ENCODE data around the gene CLDN25. TPM values are rescaled to one million over a fixed set of nuclear protein-coding genes. Genes with fewer than 3 reads are reported as not detected.
A peak's percentile ranks its signal among the peaks of the same experiment; 100 is the strongest.

CLDN25 gene
- polyA plus RNA-seq, 1 experiment, result not detected

GRCh38 chr11:113773416-113774173, 6.0 kb upstream of the CLDN25 start, which contains the start of gene ZW10:
ZW10 (minus strand) TSS chr11:113773692; CDS start chr11:113773666, 26 bp downstream.
- peak; percentile 84 for TF ChIP-seq CTCF (IDR thresholded peaks at IDR 0.05; ENCODE audit: insufficient read depth, low read depth, low read length)
- DNase-seq (ENCODE audit: low read depth), result peak; percentile 90
- POLR2A ChIA-PET, result interaction anchor here (0.6 kb wide), 1 partner anchor 84 kb away, joined by 3 read pairs; no protein-coding TSS in a partner anchor
- Histone ChIP-seq H3K36me3 (ENCODE audit: control insufficient read depth, insufficient read depth, low read length) (no peaks in the 10 kb centered on the region; the same call in 1 of the 2 replicates), H3K4me3 (ENCODE audit: low read depth, low read length) (peak within 1 kb of the TSS; percentile 80), H3K27me3 (ENCODE audit: control insufficient read depth, insufficient read depth, low read length) (peaks cover 4% of the 10 kb centered on the region)
- CTCF ChIA-PET, result interaction anchor here (0.6 to 1.6 kb wide), 13 partner anchors 8 to 505 kb away, joined by 3 to 8 read pairs (median 3); no protein-coding TSS in a partner anchor

GRCh38 chr11:113774174-113774503, 5.5 kb upstream of the CLDN25 start:
- POLR2A ChIA-PET, result interaction anchor here (0.6 kb wide), 1 partner anchor 84 kb away, joined by 3 read pairs; no protein-coding TSS in a partner anchor
- H3K27me3 ChIP-seq (ENCODE audit: control insufficient read depth, insufficient read depth, low read length), result peaks cover 4% of the 10 kb centered on the region
- no peak for TF ChIP-seq CTCF (IDR thresholded peaks at IDR 0.05; ENCODE audit: insufficient read depth, low read depth, low read length)
- no peak for DNase-seq (ENCODE audit: low read depth)
- peak overlapping the region; percentile 80 for H3K4me3 ChIP-seq (ENCODE audit: low read depth, low read length)
- no peaks in the 10 kb centered on the region; the same call in 1 of the 2 replicates for H3K36me3 ChIP-seq (ENCODE audit: control insufficient read depth, insufficient read depth, low read length)
- CTCF ChIA-PET, result interaction anchor here (0.6 to 1.6 kb wide), 5 partner anchors 8 to 43 kb away, joined by 3 to 8 read pairs (median 3); no protein-coding TSS in a partner anchor

GRCh38 chr11:113778111-113778910, 1.3 kb upstream of the CLDN25 start:
- peak; percentile 13 for DNase-seq (ENCODE audit: low read depth)
- CTCF ChIA-PET, result interaction anchor here (0.8 kb wide), 1 partner anchor 29 kb away, joined by 3 read pairs; no protein-coding TSS in a partner anchor
- peaks cover 7% of the 10 kb centered on the region for H3K27me3 ChIP-seq (ENCODE audit: control insufficient read depth, insufficient read depth, low read length)
- no peak overlapping the region for H3K4me3 ChIP-seq (ENCODE audit: low read depth, low read length)
- no peak for TF ChIP-seq CTCF (IDR thresholded peaks at IDR 0.05; ENCODE audit: insufficient read depth, low read depth, low read length)
- no peaks in the 10 kb centered on the region for H3K36me3 ChIP-seq (ENCODE audit: control insufficient read depth, insufficient read depth, low read length)
- POLR2A ChIA-PET, result no interaction called here

- POLR2A ChIA-PET, result no interaction called here
These were observed 2.1 kb downstream of the CLDN25 start for GRCh38 chr11:113781682-113782081.

More at GRCh38 chr11:113781682-113782081, 2.1 kb downstream of the CLDN25 start:
- Histone ChIP-seq H3K27me3 (ENCODE audit: control insufficient read depth, insufficient read depth, low read length) (peaks cover 3% of the 10 kb centered on the region), H3K36me3 (ENCODE audit: control insufficient read depth, insufficient read depth, low read length) (no peaks in the 10 kb centered on the region), H3K4me3 (ENCODE audit: low read depth, low read length) (no peak overlapping the region)
- no peak for TF ChIP-seq CTCF (IDR thresholded peaks at IDR 0.05; ENCODE audit: insufficient read depth, low read depth, low read length)
- CTCF ChIA-PET, result interaction anchor here (0.6 to 2.2 kb wide), 4 partner anchors 8 to 24 kb away, joined by 3 to 11 read pairs (median 4); partner anchors contain the start of gene ZW10
- no peak for DNase-seq (ENCODE audit: low read depth)
